ENCODE results near the gene SGTA.

The SGTA gene

DNA sequence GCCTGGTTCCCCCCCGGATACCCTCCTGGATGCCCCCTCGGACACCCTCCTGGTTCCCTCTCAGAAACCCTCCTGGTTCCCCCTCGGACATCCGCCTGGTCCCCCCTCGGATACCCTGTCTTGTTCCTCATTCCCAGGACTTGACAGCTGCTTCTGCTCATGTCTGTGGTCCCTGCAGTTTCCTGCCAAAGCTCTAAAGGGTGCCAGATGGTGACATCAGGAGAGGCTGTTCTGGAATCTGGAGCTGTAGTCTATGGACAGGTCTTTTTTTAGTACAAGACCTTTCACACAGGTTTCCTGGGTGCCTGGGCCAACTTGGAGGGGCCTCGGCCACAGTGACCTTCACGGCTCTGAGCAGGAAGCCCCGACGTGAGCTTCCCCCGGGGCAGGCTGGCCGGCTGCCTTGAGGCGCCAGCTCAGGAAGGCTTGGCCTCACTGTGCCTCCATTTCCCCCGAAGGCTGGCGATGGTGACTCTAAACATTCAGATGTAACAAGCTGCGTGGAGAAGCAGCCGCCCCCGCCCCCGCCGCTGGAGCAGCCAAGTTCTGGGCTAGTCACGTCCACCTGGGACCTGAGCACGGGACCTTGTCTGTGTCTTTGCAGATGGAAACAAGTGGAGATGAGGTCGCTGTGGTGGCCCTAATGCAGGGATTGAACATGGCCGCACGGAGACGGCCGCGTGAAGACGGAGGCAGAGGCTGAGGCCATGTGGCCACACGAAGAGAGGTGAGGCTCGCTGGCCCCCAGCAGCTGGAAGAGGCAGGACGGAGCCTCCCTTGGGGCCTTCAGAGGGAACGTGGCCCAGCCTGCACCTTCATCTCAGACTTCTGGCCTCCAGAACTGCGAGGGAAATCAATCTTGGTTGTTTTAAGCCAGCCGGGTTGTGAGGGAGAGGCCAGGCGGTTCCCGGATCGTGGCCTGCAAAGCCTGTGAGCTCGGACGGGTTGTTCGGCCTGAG, 12.7 kb downstream of the SGTA start:
- no peak for DNase-seq (ENCODE audit: low spot score)

GRCh38 chr19:2769218-2769617, 13.9 kb downstream of the SGTA start:
- DNase-seq (ENCODE audit: low spot score) = no peak

DNA sequence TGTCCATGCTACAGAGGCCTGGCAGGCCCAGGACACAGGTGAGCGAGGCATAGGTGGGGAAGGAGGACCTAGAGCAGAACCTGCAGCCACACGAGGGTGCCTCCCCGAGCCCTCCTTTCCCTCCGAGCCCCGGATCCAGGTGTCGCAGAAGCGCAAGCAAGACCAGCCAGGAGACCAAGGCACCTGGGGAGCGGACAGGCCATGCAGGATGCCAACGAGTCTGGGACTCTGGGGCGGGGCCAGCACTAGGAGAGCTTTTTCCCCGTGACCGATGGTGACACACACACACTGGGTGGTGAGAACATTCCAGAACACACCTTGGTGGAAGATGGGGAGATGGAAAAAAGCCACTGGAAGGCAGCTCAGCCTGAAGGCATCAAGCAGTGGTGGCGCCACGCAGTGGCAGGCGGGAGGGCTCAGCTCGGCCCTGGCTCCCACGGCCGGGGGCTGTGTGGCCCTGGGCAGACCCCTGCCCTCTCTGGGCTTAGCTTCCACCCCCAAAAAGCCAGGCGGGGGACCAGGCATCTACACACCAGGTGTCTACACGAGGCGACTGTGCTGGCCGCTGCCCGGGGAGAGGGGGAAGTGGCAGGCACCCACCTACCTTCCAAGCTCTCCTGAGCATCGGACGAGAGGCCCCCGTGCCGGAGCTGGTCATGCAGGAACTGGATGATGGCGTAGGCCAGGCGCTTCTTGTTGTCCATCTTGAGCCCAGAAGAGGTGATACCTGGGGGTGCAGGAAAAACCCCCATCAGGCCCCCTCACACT, 14.5 kb downstream of the SGTA start:
- no peak for DNase-seq (ENCODE audit: low spot score)

- DNase-seq (ENCODE audit: low spot score) = no peak
Measured at GRCh38 chr19:2767688-2768087, 15.4 kb downstream of the SGTA start.

GRCh38 chr19:2766594-2767372, 16.3 kb downstream of the SGTA start:
- no peak for DNase-seq (ENCODE audit: low spot score)

DNA sequence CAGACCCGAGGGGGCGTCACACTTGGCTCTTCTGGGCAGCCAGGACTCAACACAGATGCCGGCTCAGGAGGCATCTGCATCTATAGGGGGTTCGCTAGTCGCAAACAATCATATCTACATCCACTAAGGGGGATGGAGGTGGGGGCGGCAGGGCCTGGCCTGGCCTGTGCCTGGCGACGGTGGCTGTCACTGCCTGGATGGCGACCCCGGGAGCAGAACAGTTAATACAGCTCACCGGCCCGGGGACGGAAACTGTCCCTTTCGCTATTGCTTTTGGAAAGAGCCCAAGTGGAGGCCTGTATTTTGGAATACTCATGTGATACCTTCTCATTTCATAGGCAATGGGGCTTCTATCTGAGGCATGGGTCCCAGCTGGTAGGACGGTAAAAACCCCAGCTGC, 17.7 kb downstream of the SGTA start:
- no peak for DNase-seq (ENCODE audit: low spot score)

DNA sequence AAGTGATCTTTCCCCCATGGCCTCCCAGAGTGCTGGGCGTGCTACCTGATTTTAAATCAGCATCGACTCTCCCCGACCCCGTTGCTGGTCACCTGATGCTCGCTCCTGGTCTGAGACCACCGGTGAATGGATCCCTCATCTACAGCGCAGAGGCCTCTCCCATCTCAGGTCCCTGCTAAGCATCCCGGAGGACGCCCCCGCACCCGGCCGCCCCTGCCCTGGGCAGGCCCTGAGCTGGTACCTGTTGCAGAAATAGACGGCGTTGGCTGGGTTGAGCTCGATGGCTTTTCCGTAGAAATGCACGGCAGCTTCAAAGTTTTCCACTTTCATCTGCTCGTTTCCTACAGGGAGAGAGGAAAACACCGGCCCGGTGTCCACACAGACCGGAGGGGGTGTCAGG, 18.1 kb downstream of the SGTA start:
- DNase-seq (ENCODE audit: low spot score) = no peak

- no peak for DNase-seq (ENCODE audit: low spot score)
Measured at GRCh38 chr19:2763687-2764086, 19.4 kb downstream of the SGTA start.

DNA sequence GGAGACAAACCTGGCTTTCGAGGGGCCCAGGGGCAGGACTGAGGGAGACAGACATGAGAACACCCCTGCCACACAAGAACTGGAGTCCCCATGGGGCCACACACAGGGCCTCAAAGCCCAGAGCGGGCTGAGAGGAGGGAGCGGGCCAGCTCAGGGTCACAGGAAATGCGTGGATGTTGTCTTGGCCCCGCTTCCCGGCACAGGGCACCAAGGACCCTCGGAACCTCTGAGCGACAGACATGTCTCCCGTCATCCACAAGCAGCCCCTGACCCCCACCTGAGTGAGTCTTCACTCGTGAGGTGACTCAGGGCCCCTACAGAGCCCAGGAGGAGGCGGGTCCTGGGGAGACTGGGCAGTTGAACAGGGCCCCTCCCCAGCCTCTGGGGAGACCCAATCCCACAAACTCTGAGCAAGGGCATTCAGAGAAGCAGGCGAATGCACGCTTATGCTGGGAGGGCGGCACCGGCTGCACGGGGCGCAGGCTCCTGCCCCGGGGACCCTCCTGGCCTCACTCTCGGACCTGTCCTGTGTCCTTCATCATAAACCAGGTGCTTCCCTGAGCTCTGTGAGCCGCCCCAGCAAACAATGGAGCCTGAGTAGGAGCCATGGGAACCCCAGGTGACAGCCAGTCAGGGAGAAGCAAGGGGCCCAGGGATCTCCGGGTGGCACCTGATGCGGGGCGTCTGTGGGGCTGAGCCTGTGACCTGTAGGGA, 20.1 kb downstream of the SGTA start:
- no peak for DNase-seq (ENCODE audit: low spot score)

DNA sequence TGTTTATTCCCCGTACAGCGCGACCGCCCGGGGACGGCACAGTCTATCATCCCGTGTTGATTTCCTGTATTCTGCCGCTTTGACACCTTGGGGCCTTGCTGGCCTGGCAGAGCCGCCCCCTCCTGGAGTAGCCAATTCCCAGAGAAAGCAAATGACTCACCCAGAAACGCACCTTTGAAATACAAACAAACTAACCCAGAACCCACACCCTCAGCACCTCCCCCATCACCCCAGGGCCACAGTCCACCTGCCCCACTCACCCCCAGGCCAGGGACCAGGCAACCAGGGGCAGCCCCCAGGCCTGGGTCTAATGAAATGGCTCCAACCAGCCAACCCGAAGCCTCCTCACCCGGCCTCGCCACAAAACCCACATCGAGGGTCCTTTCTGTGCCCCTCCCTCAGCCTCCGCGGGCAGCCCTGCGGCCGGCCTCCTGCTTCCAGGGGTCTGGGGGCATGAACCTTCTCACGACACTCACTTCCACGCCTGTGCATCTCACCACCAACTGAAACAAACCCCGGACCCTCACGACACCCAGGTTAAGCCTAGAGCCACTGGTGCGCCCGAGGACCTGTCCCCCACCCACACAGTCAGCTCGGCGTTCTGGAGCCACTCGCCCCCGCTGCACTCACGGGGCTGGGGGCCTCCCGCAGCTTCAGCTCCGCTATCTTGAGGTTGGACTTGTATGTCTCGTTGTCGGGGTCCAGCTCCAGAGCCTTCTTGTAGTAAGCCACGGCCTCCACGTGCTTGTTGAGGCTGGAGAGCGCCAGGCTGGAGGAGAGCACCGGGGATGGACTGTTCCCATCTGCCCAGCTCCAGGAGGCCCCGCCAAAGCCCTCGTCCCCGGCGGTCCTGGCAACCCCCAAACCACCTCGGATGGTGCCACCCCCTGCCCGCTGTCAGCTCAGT, 20.9 kb downstream of the SGTA start:
- DNase-seq (ENCODE audit: low spot score) = no peak

DNA sequence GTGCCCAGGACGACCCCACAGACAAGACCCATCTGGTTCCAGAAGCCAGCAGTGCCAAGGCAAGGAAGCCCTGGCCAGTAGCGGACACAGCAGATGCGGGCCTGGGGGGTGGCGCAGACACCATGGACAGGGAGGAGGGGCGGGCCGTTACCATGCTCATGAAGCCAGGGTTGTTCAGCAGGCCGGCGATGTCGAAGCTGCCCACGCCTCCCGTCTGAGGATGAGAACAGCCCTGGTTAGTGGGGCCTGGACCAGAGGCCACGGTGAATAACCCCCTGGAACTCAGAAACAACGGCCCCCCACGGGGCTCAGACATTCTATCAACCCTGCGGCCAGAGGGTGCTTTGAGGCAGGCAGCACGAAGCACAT, 21.8 kb downstream of the SGTA start:
- no peak for DNase-seq (ENCODE audit: low spot score)

DNA sequence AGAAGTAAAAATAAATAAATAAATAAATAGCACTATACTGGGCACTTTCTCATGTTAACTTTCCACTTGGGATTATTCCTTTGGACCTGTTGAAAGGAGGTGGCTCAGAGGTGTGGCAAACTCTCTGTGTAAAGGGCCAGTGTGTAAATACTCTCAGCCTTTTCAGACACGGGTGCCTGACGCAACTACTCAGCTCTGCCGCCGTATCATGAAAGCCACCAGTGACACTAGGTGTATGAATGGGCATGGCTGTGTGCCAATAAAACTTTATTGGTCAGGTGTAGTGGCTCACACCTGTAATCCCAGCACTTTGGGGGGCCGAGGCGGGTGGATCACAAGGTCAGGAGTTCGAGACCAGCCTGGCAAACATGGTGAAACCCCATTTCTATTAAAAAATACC, 23.1 kb downstream of the SGTA start:
- DNase-seq (ENCODE audit: low spot score) = no peak

DNA sequence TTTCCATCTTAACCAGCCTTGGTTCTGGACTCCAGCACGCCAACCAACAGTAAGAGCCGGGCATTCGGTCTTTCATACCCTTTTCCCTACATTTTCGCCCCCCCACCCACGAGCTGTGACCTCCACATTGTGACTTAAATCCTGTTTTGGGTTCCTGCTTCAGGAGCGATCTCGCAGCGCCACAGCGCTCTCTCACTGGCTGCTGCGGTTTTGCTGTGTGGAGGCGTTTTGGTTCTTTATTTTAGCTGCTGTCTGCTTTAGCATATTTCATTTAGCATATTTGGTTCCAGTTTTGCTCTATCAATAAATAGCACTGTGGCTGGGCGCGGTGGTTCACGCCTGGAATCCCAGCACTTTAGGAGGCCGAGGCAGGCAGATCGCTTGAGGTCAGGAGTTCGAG, 23.7 kb downstream of the SGTA start:
- no peak for DNase-seq (ENCODE audit: low spot score)

GRCh38 chr19:2758601-2759313, 24.3 kb downstream of the SGTA start:
- DNase-seq (ENCODE audit: low spot score) = no peak

GRCh38 chr19:2756921-2757881, 25.9 kb downstream of the SGTA start:
- DNase-seq (ENCODE audit: low spot score) = no peak

DNA sequence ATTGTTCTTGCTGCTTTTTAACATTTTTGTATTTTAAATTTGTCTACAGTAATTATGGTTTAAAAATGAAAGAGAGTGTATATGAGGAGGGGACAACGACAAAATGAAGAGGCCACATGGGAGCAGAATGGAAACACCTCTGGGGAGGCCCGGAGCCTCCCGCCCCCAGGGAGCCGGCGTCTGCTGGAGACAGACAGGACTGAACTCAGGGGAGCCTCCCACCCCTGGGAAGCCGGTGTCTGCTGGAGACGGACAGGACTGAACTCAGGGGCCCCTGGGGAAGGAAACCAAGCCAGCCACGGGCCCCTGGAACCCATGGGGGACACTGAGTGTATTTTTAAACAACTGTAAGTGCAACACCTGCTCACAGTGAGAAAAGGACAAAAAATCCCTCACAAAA, 26.6 kb downstream of the SGTA start:
- DNase-seq (ENCODE audit: low spot score) = no peak

GRCh38 chr19:2755811-2756210, 27.3 kb downstream of the SGTA start:
- DNase-seq (ENCODE audit: low spot score) = no peak

DNA sequence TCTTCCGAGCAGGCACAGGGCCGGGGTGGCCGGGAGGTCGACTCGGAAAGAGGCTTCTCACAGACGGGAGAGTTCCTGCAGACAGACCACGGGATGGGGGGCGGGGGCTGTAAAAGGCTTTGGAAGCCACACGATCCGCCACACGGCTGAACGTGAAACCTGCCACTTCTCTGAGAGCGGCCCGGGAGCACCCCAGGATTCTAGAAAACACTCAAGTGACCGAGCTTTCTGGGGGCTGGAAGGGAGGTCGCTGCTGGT, 27.7 kb downstream of the SGTA start:
- no peak for DNase-seq (ENCODE audit: low spot score)
